Breast epithelium (tissue), 4 donors: ENCODE measurements around the gene RARG. TPM values are rescaled to one million over a fixed set of nuclear protein-coding genes. Genes with fewer than 3 reads are reported as not detected.
"Not testable (repeated sequence)": the region's sequence is repeated elsewhere in the genome, so short reads cannot be mapped to it uniquely, and the experiment has no call there.

ENCODE experiments used
- DNase-seq, 2 donors: peaks; one replicate each; pipeline ENCODE4 v3.0.0-alpha.2; 2019; ENCODE audit warnings: low spot score in 2 of 2
- H3K27ac ChIP-seq, 2 donors: fragments of 200-600 bp; sonication (generic) in 1 of 2; one replicate each; pipeline ENCODE4 v1.5.1; 2016 to 2019; ENCODE audit warnings: mild to moderate bottlenecking in 1 of 2
- H3K27me3 ChIP-seq, 2 donors: fragments of 200-600 bp; sonication (generic) in 1 of 2; one replicate each; pipeline versions ENCODE4 v1.5.1 to v1.6.0; 2017 to 2019; ENCODE audit warnings: control low read depth in 1 of 2, mild to moderate bottlenecking in 1 of 2
- H3K36me3 ChIP-seq: fragments of 200-600 bp; one replicate; pipeline ENCODE4 v1.5.1; 2019
- H3K4me1 ChIP-seq, 2 donors: fragments of 200-600 bp; sonication (generic); one replicate each; pipeline ENCODE4 v1.5.1; 2016 to 2019; ENCODE audit warnings: control low read depth in 1 of 2
- H3K4me3 ChIP-seq, 3 donors: fragments of 200-600 bp; sonication (generic); 1 replicate in 2 of 3; 2 replicates in 1 of 3; pipeline ENCODE4 v1.5.1; 2016 to 2019; ENCODE audit warnings: mild to moderate bottlenecking in 3 of 3, moderate library complexity in 2 of 3
- H3K9me3 ChIP-seq, 2 donors: fragments of 200-600 bp; sonication (generic) in 1 of 2; one replicate each; pipeline ENCODE4 v1.5.1; 2016 to 2019; ENCODE audit warnings: control low read depth in 1 of 2
- CTCF ChIP-seq, 3 donors: fragments of 450-650 bp; IDR thresholded peaks; one replicate each; pipeline ENCODE4 v1.5.1; 2016 to 2017; ENCODE audit warnings: antibody characterized with exemption in 3 of 3, mild to moderate bottlenecking in 3 of 3, moderate library complexity in 3 of 3
- POLR2A ChIP-seq: fragments of 450-650 bp; IDR thresholded peaks from one replicate; pipeline ENCODE4 v1.6.1; 2016; ENCODE audit warnings: antibody characterized with exemption, mild to moderate bottlenecking, moderate library complexity
- POLR2AphosphoS5 ChIP-seq, 3 donors: sonication (generic); formaldehyde crosslinking; IDR thresholded peaks; one replicate each; pipeline ENCODE4 v1.6.1; 2017; ENCODE audit warnings: antibody characterized with exemption in 3 of 3
- intact Hi-C: fragments of 100-400 bp; cut with DNase I; formaldehyde crosslinking; loops from one replicate; pipeline ENCODE4 v1.15.1; 2023; ENCODE audit warnings: low total_unique reads
- total RNA-seq, 3 donors: library from RNA; depleted of rRNA; stranded (reverse); fragments of >200 nt; gene quantifications; one replicate each; pipeline ENCODE4 v1.1.0, GENCODE V29; 2016

RARG gene
- total RNA-seq, 3 donors from 2014 or later = 12.2 to 39.8 (median 23.3) TPM

- no peaks in the 10 kb centered on the region for H3K27me3 ChIP-seq
- no peaks in the 10 kb centered on the region for H3K36me3 ChIP-seq
- H3K27ac ChIP-seq = peak within 1 kb of the TSS; percentile 90 to 97
- TF ChIP-seq POLR2A (peak; percentile 56), POLR2AphosphoS5 (IDR thresholded peaks at IDR 0.05) (peak; percentile 77 to 93 (median 87)), CTCF (IDR thresholded peaks at IDR 0.05) (no peak)
- H3K4me3 ChIP-seq = peak within 1 kb of the TSS; percentile 59 to 87 (median 86)
- no peaks in the 10 kb centered on the region for H3K9me3 ChIP-seq
- peaks cover 5 to 27% of the 10 kb centered on the region in 2 donors for H3K4me1 ChIP-seq
- peak; percentile 93 to 96 for DNase-seq
- intact Hi-C loops = no loop called here
These were observed 51.6 kb downstream of the RARG start, which contains the start of the genes CSAD and ZNF740 for GRCh38 chr12:53180220-53180930. CSAD (minus strand) TSS chr12:53180925; CDS start chr12:53173470, 7,455 bp downstream. ZNF740 (plus strand) TSS chr12:53180722; CDS start chr12:53181984, 1,262 bp downstream.

DNA sequence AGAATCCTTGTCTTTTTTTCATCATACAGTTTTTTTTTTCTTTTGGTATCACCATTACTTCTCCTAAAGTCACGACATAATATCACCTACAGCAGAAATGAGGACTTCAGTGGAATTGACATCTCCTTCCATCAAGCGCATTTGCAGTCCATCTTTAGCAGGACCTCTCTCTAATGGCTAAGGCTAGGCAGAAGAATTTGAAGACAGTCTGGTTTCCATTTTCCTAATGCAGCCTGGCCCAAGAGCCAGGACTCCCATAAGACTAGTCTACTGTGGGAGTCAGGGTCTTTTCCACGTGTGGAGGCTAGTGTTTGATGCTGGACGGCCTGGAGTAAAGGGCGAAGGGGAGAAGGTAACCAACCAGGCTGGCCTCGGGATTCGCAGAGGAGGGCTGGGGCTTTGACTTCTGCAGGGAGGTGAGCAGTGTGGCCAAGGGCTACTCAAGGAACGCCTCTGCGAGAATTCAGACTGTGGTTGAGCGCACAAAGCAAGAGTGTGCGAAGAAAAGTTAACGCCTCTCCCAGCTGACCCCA, 52.3 kb downstream of the RARG start:
- Histone ChIP-seq H3K4me1 (peaks cover 5 to 27% of the 10 kb centered on the region in 2 donors), H3K27ac (peak overlapping the region; percentile 90 to 97), H3K9me3 (no peaks in the 10 kb centered on the region), H3K36me3 (no peaks in the 10 kb centered on the region), H3K4me3 (peak overlapping the region; percentile 59 to 87 (median 86)), H3K27me3 (no peaks in the 10 kb centered on the region)
- intact Hi-C loops = loop anchor here (5.0 kb wide), 1 partner anchor 163 kb away; no protein-coding TSS in a partner anchor
- DNase-seq = peak in 1 of 2 donors; percentile 46
- TF ChIP-seq CTCF (IDR thresholded peaks at IDR 0.05) (no peak), POLR2AphosphoS5 (IDR thresholded peaks at IDR 0.05) (no peak), POLR2A (no peak)

GRCh38 chr12:53178803-53179202, 53.2 kb downstream of the RARG start:
- not testable (repeated sequence) for H3K27ac ChIP-seq, H3K27me3 ChIP-seq, H3K4me3 ChIP-seq, H3K9me3 ChIP-seq, H3K36me3 ChIP-seq
- intact Hi-C loops = loop anchor here (5.0 kb wide), 1 partner anchor 163 kb away; no protein-coding TSS in a partner anchor
- peak in 1 of 2 donors; percentile 24 for DNase-seq
- peaks cover 5 to 27% of the 10 kb centered on the region in 2 donors for H3K4me1 ChIP-seq

DNA sequence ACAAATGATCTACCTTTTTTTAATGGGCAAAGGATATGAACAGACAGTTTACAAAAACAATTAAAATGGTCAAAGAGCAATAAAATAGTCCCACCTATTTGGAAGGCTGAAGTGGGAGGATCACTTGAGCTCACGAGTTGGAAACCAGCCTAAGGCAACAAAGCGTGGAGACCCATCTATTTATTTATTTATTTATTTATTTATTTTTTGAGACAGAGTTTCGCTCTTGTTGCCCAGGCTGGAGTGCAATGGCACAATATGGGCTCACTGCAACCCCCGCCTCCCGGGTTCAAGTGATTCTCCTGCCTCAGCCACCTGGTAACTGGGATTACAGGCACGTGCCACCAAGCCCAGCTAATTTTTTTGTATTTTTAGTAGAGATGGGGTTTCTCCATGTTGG, 54.6 kb downstream of the RARG start:
- not testable (repeated sequence) for H3K27me3 ChIP-seq, H3K27ac ChIP-seq, H3K4me3 ChIP-seq, H3K36me3 ChIP-seq, H3K9me3 ChIP-seq
- peak in 1 of 2 donors; percentile 7 for DNase-seq
- peaks cover 0 to 19% of the 10 kb centered on the region in 2 donors for H3K4me1 ChIP-seq
- intact Hi-C loops = loop anchor here (5.0 kb wide), 1 partner anchor 165 kb away; no protein-coding TSS in a partner anchor

DNA sequence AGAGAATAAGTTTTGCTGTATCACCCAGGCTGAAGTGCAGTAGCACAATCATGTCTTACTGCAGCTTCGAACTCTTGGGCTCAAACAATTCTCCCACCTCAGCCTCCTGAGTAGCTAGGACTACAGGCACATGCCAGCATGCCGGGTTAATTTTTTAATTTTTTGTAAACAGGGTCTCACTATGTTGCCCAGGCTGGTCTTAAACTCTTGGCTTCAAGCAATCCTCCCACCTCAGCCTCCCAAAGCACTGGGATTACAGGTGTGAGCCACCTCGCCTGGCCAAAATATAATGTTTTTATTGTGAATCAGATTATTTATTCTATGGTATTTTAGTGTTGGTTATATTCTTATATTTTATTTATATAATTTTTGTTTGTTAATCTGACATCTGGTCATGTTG, 55.3 kb downstream of the RARG start:
- Histone ChIP-seq H3K27ac (no peak overlapping the region), H3K27me3 (no peaks in the 10 kb centered on the region), H3K9me3 (no peaks in the 10 kb centered on the region), H3K4me3 (no peak overlapping the region), H3K36me3 (no peaks in the 10 kb centered on the region), H3K4me1 (peaks cover 4 to 14% of the 10 kb centered on the region in 2 donors)
- intact Hi-C loops = loop anchor here (5.0 kb wide), 1 partner anchor 166 kb away; no protein-coding TSS in a partner anchor
- DNase-seq = no peak
- TF ChIP-seq POLR2A (no peak), CTCF (IDR thresholded peaks at IDR 0.05) (no peak), POLR2AphosphoS5 (IDR thresholded peaks at IDR 0.05) (no peak)
